K562 (cell line): ENCODE data around the gene CKM. TPM values are rescaled to one million over a fixed set of nuclear protein-coding genes. Genes with fewer than 3 reads are reported as not detected.
A peak's percentile ranks its signal among the peaks of the same experiment; 100 is the strongest.

Experiments
- ATAC-seq: fragments of 200-7000 bp; cut with Tn5 transposase; 3 replicates; pipeline ENCODE4 v1.9.1; 2020; ENCODE audit warnings: moderate library complexity
- BruUV-seq: library from RNA; stranded (reverse); fragments of 400-500 nt; replicated peaks from 2 replicates; lab custom pipeline; 2021; lab: Mats Ljungman, UMichigan
- CTCF ChIA-PET: fragments of 300-600 bp; formaldehyde crosslinking; extraction: SDS; loops from one replicate; lab custom pipeline; 2021; ENCODE audit warnings: low intra/inter-chr PET ratio; lab: Yijun Ruan, JAX
- POLR2A ChIA-PET: fragments of 300-600, 350-650 bp; sonication (Branson Sonifier 250); formaldehyde crosslinking; extraction: SDS; loops from one replicate; lab custom pipeline; 2021; ENCODE audit warnings: antibody characterized with exemption, inconsistent platforms; lab: Yijun Ruan, JAX
- DNase-seq, 4 experiments: peaks; one replicate each; pipeline versions ENCODE4 v3.0.0 to v3.0.0-alpha.2; 2011 to 2018; ENCODE audit warnings: low spot score in 3 of 4, mixed read lengths in 3 of 4; ENCODE audit errors: extremely low read depth in 1 of 4
- FAIRE-seq: peaks from 2 replicates; lab custom pipeline; 2011; peaks lifted over from hg19 to GRCh38; lab: Jason Lieb, UNC
- H2AFZ ChIP-seq: 2 replicates; pipeline ENCODE4 v1.6.0; 2011; ENCODE audit warnings: low read depth, low read length, control low read depth, inconsistent platforms
- H3K27ac ChIP-seq: fragments of 200-600 bp; 3 replicates; pipeline ENCODE4 v1.8.0; 2011; ENCODE audit warnings: low read depth, mild to moderate bottlenecking, control low read depth, inconsistent platforms, low read length, moderate library complexity, mixed read lengths; ENCODE audit errors: extremely low read depth
- H3K27me3 ChIP-seq, 2 experiments: fragments of 300-600 bp in 1 of 2; 2 replicates in 1 of 2; 3 replicates in 1 of 2; pipeline versions ENCODE4 v1.6.0 to v1.8.0; 2011; ENCODE audit warnings: inconsistent platforms in 2 of 2, low read length in 2 of 2, mild to moderate bottlenecking in 1 of 2, mixed read lengths in 1 of 2, moderate library complexity in 1 of 2; ENCODE audit not compliant: control insufficient read depth in 2 of 2, insufficient read depth in 2 of 2
- H3K36me3 ChIP-seq: fragments of 300-600 bp; 3 replicates; pipeline ENCODE4 v1.8.0; 2011; ENCODE audit warnings: mild to moderate bottlenecking, low read length, inconsistent platforms; ENCODE audit not compliant: control insufficient read depth, insufficient read depth
- H3K4me1 ChIP-seq, 2 experiments: fragments of 200-600 bp in 1 of 2; replicated peaks in 1 of 2; 2 replicates in 1 of 2; 3 replicates in 1 of 2; pipeline versions ENCODE4 v1.5.1 to v1.8.0; 2011; ENCODE audit warnings: inconsistent platforms in 2 of 2, low read length in 2 of 2, mild to moderate bottlenecking in 1 of 2, mixed read lengths in 1 of 2, moderate library complexity in 1 of 2; ENCODE audit not compliant: control insufficient read depth in 2 of 2, insufficient read depth in 2 of 2
- H3K4me2 ChIP-seq: 2 replicates; pipeline ENCODE4 v1.6.1; 2011; ENCODE audit warnings: low read length, control low read depth, inconsistent platforms, mixed read lengths; ENCODE audit not compliant: insufficient read depth
- H3K4me3 ChIP-seq: fragments of 200-600 bp; sonication (generic), shearing (Covaris generic); 2 replicates; pipeline ENCODE4 v1.5.1; 2016; ENCODE audit warnings: control low read depth, inconsistent platforms
- H3K79me2 ChIP-seq: fragments of 200-600 bp; 3 replicates; pipeline ENCODE4 v1.8.0; 2011; ENCODE audit warnings: low read length, inconsistent platforms; ENCODE audit not compliant: control insufficient read depth, insufficient read depth
- H3K9ac ChIP-seq, 2 experiments: 2 replicates each; pipeline versions ENCODE4 v1.6.0 to v1.6.1; 2011; ENCODE audit warnings: low read depth in 2 of 2, low read length in 2 of 2, control low read depth in 1 of 2, inconsistent platforms in 1 of 2, mild to moderate bottlenecking in 1 of 2, mixed read lengths in 1 of 2; ENCODE audit not compliant: insufficient read depth in 1 of 2
- H3K9me1 ChIP-seq: one replicate; pipeline ENCODE4 v1.6.0; 2011; ENCODE audit warnings: inconsistent platforms, mild to moderate bottlenecking, low read length, moderate library complexity; ENCODE audit not compliant: control insufficient read depth, insufficient read depth
- H3K9me3 ChIP-seq: replicated peaks from 2 replicates; pipeline ENCODE4 v1.5.1; 2011; ENCODE audit warnings: low read depth, low read length, inconsistent platforms; ENCODE audit not compliant: control insufficient read depth, insufficient read depth
- H4K20me1 ChIP-seq: replicated peaks from 2 replicates; pipeline ENCODE4 v1.6.1; 2011; ENCODE audit warnings: low read length, inconsistent platforms, mixed read lengths; ENCODE audit not compliant: control insufficient read depth, insufficient read depth
- CREM ChIP-seq: IDR thresholded peaks from 2 replicates; pipeline ENCODE4 v1.6.1; 2014; ENCODE audit warnings: antibody characterized with exemption, low read depth
- HCFC1 ChIP-seq: IDR thresholded peaks from 2 replicates; pipeline ENCODE4 v1.6.1; 2012; ENCODE audit warnings: low read depth, low read length, improper control_type of control experiment
- PURB ChIP-seq: sonication (generic); formaldehyde crosslinking; IDR thresholded peaks from 2 replicates; pipeline ENCODE4 v1.9.0; 2021; ENCODE audit warnings: low read depth, mild to moderate bottlenecking, missing genetic modification reagents
- RBM22 ChIP-seq: fragments of 200-400 bp; formaldehyde crosslinking; IDR thresholded peaks from 2 replicates; pipeline ENCODE4 v1.6.1; 2018; ENCODE audit warnings: low read length, low read depth; ENCODE audit not compliant: poor library complexity, severe bottlenecking
- YY1 ChIP-seq, 3 experiments: IDR thresholded peaks; 2 replicates each; pipeline ENCODE4 v1.6.1; 2011; ENCODE audit warnings: low read length in 2 of 3, mild to moderate bottlenecking in 2 of 3, moderate library complexity in 2 of 3, borderline replicate concordance in 1 of 3, control low read depth in 1 of 3, low read depth in 1 of 3; ENCODE audit not compliant: insufficient read depth in 3 of 3, insufficient replicate concordance in 2 of 3, control insufficient read depth in 1 of 3, insufficient read length in 1 of 3; ENCODE audit errors: extremely low read depth in 1 of 3
- ZNF445 ChIP-seq: fragments of 250-450 bp; sonication (Bioruptor Pico); IDR thresholded peaks from 2 replicates; pipeline ENCODE4 v1.4.0; 2020; ENCODE audit warnings: low read depth, mild to moderate bottlenecking, moderate library complexity
- WGBS: fragments of 100-300 bp; shearing (Covaris generic); methylation state at CpG from one replicate; pipeline ENCODE4 v1.1.6; 2016; ENCODE audit warnings: low coverage, mixed read lengths; ENCODE audit not compliant: insufficient coverage; ENCODE audit errors: missing lambda C conversion rate; 5-methylcytosine and 5-hydroxymethylcytosine counted together
- in situ Hi-C: fragments of 300-500 bp; cut with MboI; formaldehyde crosslinking; loops from 4 replicates; pipeline ENCODE4 v1.15.0; 2018; ENCODE audit warnings: inconsistent platforms, mixed read lengths
- intact Hi-C: fragments of 100-400 bp; cut with micrococcal nuclease; formaldehyde crosslinking; loops from 2 replicates; pipeline ENCODE4 v1.14.2; 2022
- polyA plus RNA-seq, 8 experiments: library from polyadenylated mRNA; depleted of rRNA in 4 of 8; stranded (reverse) in 5 of 8; unstranded in 3 of 8; fragments of >200 nt; fragmentation: Nextera tagmentation in 2 of 8; fragmentation: Illumina TruSeq in 1 of 8; extraction: Ambion mirVana in 2 of 8; extraction: Trizol in 1 of 8; gene quantifications; 2 replicates each; pipeline versions ENCODE4 v1.2.1 to v1.2.3, GENCODE V29; 2011 to 2014; ENCODE audit warnings: inconsistent platforms in 1 of 8, missing spikeins in 1 of 8
- total RNA-seq, 7 experiments: library from RNA; depleted of rRNA in 6 of 7; stranded (reverse); fragments of >200 nt in 6 of 7; fragmentation: Illumina TruSeq in 2 of 7; extraction: Trizol in 2 of 7; gene quantifications; 2 replicates each; pipeline versions ENCODE4 v1.2.1 to v1.2.3, GENCODE V29; 2011 to 2021; ENCODE audit warnings: low replicate concordance in 1 of 7

The CKM gene
- total and polyA plus RNA-seq, 9 of the 15 experiments (the other 6 are each of a cell fraction or from before 2014, with no cell fraction given): 0.06 to 0.17 (median 0.09) TPM; not detected in 4

DNA sequence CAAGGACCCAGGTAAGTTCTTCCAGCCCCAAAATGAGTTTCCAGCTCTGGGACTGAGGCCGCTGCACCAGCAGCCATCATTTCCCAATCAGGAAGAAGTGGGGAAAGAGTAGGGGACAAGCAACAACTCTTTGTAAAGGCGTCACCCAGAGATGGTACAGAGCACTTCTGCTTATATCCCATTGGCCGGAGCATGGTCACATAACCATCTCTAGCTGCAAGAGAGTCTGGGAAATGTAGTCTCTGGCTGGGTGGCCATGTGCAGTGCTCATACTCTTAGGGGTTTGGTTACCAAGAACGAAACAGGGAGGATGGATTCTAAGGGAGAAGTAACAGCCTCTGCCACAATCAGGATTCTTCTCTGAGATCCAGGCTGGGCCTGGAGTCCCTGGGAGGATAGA lies 26.3 kb downstream of the CKM start:
- no peak overlapping the region for H3K4me3 ChIP-seq
- no peak overlapping the region for H3K9ac ChIP-seq
- no peaks in the 10 kb centered on the region for H4K20me1 ChIP-seq
- FAIRE-seq (peak; percentile 26), DNase-seq (peak in 1 of 4 experiments; percentile 22), ATAC-seq (no peak)
- H3K36me3 ChIP-seq: peaks cover 5% of the 10 kb centered on the region; the same call in 1 of the 3 replicates
- H3K27me3 ChIP-seq: no peaks in the 10 kb centered on the region
- whole genome bisulfite sequencing: 87% methylated on average over 4 of the region's 4 CpGs
- intact Hi-C loops: no loop called here
- CTCF ChIA-PET: no interaction called here
- no peaks in the 10 kb centered on the region for H3K79me2 ChIP-seq
- no peak overlapping the region for H3K4me2 ChIP-seq
- TF ChIP-seq RBM22 (no peak), HCFC1 (peak; percentile 65), PURB (CRISPR knock-in tag) (no peak), YY1 (IDR thresholded peaks at IDR 0.05; ENCODE audit: borderline replicate concordance in 1 of 3, control insufficient read depth in 1 of 3, extremely low read depth in 1 of 3, insufficient read depth in 3 of 3, insufficient read length in 1 of 3, insufficient replicate concordance in 2 of 3, low read depth in 1 of 3, low read length in 2 of 3) (peak in 1 of 3 experiments; percentile 70), ZNF445 (CRISPR knock-in tag) (no peak), CREM (0 out of 2 replicates have a peak, but pooled peaks have one; percentile 11)
- no TSS peak for BruUV-seq
- H3K27ac ChIP-seq: no peak overlapping the region
- POLR2A ChIA-PET: no interaction called here
- peaks cover 9 to 20% of the 10 kb centered on the region in 2 experiments; a peak in 3 of 5 replicates for H3K4me1 ChIP-seq
- no peak overlapping the region for H2AFZ ChIP-seq
- in situ Hi-C loops: no loop called here
- no peaks in the 10 kb centered on the region for H3K9me1 ChIP-seq
- H3K9me3 ChIP-seq: no peaks in the 10 kb centered on the region
